Stomach smooth muscle (tissue), 2 donors: ENCODE data around the gene RPS21.

Experiments used
- H3K27ac ChIP-seq: one replicate; pipeline ENCODE4 v1.7.0; 2013; ENCODE audit warnings: mild to moderate bottlenecking, low read length, inconsistent platforms
- H3K27me3 ChIP-seq, 2 donors: one replicate each; pipeline ENCODE4 v1.7.0; 2013; ENCODE audit warnings: low read length in 2 of 2; ENCODE audit not compliant: insufficient read depth in 2 of 2, control insufficient read depth in 1 of 2
- H3K36me3 ChIP-seq, 2 donors: one replicate each; pipeline ENCODE4 v1.7.0; 2013; ENCODE audit warnings: low read length in 2 of 2; ENCODE audit not compliant: control insufficient read depth in 2 of 2, insufficient read depth in 2 of 2
- H3K4me1 ChIP-seq: one replicate; pipeline ENCODE4 v1.7.0; 2013; ENCODE audit warnings: low read length; ENCODE audit not compliant: control insufficient read depth, insufficient read depth
- H3K4me3 ChIP-seq, 2 donors: one replicate each; pipeline ENCODE4 v1.7.0; 2013; ENCODE audit warnings: low read length in 2 of 2
- H3K9ac ChIP-seq, 2 donors: one replicate each; pipeline ENCODE4 v1.7.0; 2013; ENCODE audit warnings: low read length in 2 of 2, mild to moderate bottlenecking in 1 of 2
- H3K9me3 ChIP-seq, 2 donors: one replicate each; pipeline ENCODE4 v1.7.0; 2013; ENCODE audit warnings: low read length in 2 of 2; ENCODE audit not compliant: control insufficient read depth in 2 of 2
- donor health status: healthy.
- donor health status: Pancreatic carcinoma.

The RPS21 gene

DNA sequence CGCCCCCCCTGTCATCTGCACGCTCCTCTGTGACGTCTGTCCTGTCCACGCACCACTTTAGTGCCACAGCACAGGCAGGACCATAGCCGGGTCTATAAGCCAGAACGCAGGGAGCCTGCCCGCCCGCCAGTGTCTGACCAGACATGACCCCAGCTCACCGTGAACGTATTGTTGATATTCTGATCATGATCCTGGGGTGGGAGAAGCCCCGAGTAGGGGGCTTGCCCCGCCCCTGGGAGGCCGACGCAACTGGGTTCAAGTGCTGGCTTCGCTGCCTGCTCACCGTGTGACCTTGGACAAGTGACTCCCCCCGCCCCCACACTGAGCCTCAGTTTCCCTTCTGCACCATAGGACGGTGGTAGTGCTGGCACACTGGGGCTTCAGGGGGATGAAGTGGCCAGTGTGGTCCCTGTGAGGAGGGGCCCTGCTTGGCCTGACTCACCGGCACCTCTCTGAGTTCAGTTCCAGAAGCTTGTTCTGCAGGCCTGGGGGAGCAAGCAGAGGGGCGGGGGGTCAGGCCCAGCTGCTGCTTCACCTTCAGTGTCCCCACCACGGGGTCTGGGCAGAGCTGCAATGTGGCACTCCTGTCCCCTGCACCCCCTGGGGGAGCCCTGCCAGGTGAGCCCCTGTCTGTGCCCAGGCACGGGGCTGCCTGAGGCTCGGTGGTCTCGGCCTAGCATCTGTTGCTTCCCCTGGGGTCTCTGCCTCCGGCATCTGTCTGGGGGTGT is 31.2 kb downstream of the RPS21 start:
- Histone ChIP-seq H3K9me3 (no peaks in the 10 kb centered on the region), H3K4me3 (no peak overlapping the region), H3K27me3 (no peaks in the 10 kb centered on the region), H3K9ac (no peak overlapping the region), H3K27ac (no peak overlapping the region), H3K36me3 (no peaks in the 10 kb centered on the region), H3K4me1 (no peaks in the 10 kb centered on the region)

DNA sequence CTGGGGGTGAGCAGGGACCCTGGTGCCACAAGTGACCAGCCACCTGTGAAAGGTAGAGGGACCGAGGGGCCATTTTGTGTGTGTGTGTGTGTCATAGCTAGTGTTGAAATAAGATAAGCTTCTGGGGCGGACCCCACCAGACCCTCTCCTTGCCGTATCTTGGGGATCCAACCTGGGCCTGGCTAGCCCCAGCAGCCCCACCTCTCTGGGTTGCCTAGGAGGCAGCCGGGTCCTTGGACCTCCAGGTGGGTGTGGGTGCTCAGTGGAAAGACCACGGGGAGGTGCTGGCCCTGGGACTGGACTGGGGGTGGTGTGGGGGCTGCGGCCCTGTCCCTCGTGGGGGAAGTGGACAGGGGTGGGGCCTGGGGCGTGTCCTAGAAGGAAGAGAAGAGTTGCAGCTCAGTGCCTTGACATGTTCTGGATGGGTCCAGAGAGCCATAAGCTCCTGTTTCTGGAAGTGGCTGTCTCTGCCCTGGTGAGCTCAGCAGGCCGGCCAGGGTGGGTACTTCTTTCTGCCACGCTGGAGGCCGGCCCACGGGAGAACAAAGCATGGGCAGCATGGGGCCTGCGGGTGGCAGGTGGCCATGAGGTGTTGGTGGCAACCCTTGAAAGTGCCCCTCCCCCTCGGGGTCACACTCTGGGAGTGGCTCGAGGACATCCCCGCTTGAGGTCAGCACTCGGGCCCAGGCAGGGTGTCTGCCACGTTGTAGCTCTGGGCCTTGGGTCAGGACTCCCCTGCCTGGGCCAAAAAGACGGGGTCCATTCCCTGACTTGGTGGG is 32.0 kb downstream of the RPS21 start:
- Histone ChIP-seq H3K9me3 (no peaks in the 10 kb centered on the region), H3K9ac (no peak overlapping the region), H3K27ac (no peak overlapping the region), H3K4me3 (no peak overlapping the region), H3K36me3 (no peaks in the 10 kb centered on the region), H3K4me1 (no peaks in the 10 kb centered on the region), H3K27me3 (no peaks in the 10 kb centered on the region)

DNA sequence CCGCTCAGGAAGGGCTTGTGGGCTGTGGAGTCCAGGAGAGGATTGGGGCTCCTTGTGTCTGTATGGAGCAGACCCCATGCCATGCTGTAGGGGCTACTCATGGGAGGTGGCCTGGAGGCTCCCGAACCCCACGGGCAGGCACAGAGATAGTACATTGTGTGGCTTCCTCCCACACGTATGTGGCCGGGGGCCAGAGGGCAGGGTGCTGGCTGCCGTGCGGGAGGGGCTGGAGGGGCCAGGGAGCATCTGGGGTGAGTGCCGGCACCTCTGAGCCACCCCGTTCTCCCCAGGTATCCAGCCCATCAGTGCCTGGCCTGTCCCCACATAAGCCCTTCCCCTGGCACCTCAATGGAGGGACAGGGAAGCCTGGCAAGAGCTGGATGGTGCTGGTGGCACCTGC is 32.9 kb downstream of the RPS21 start:
- Histone ChIP-seq H3K9ac (no peak overlapping the region), H3K9me3 (no peaks in the 10 kb centered on the region), H3K36me3 (no peaks in the 10 kb centered on the region), H3K27me3 (no peaks in the 10 kb centered on the region), H3K4me1 (no peaks in the 10 kb centered on the region), H3K27ac (no peak overlapping the region), H3K4me3 (no peak overlapping the region)

- Histone ChIP-seq H3K9ac (no peak overlapping the region), H3K36me3 (no peaks in the 10 kb centered on the region), H3K27ac (no peak overlapping the region), H3K27me3 (no peaks in the 10 kb centered on the region), H3K4me1 (no peaks in the 10 kb centered on the region), H3K4me3 (no peak overlapping the region), H3K9me3 (no peaks in the 10 kb centered on the region)
Measured at GRCh38 chr20:62420846-62421715, 34.2 kb downstream of the RPS21 start.

GRCh38 chr20:62421716-62421990 is 34.8 kb downstream of the RPS21 start:
- Histone ChIP-seq H3K4me1 (no peaks in the 10 kb centered on the region), H3K9ac (no peak overlapping the region), H3K27me3 (no peaks in the 10 kb centered on the region), H3K9me3 (no peaks in the 10 kb centered on the region), H3K27ac (no peak overlapping the region), H3K36me3 (no peaks in the 10 kb centered on the region), H3K4me3 (no peak overlapping the region)

GRCh38 chr20:62422636-62423325 is 35.9 kb downstream of the RPS21 start:
- H3K27ac ChIP-seq: no peak overlapping the region
- H3K4me3 ChIP-seq: no peak overlapping the region
- no peaks in the 10 kb centered on the region for H3K36me3 ChIP-seq
- no peak overlapping the region for H3K9ac ChIP-seq
- no peaks in the 10 kb centered on the region for H3K27me3 ChIP-seq
- no peaks in the 10 kb centered on the region for H3K9me3 ChIP-seq
- H3K4me1 ChIP-seq: no peaks in the 10 kb centered on the region

GRCh38 chr20:62423326-62423706 is 36.4 kb downstream of the RPS21 start:
- H3K9ac ChIP-seq: no peak overlapping the region
- H3K27me3 ChIP-seq: no peaks in the 10 kb centered on the region
- no peak overlapping the region for H3K27ac ChIP-seq
- no peaks in the 10 kb centered on the region for H3K36me3 ChIP-seq
- H3K4me3 ChIP-seq: no peak overlapping the region
- H3K9me3 ChIP-seq: no peaks in the 10 kb centered on the region
- no peaks in the 10 kb centered on the region for H3K4me1 ChIP-seq

DNA sequence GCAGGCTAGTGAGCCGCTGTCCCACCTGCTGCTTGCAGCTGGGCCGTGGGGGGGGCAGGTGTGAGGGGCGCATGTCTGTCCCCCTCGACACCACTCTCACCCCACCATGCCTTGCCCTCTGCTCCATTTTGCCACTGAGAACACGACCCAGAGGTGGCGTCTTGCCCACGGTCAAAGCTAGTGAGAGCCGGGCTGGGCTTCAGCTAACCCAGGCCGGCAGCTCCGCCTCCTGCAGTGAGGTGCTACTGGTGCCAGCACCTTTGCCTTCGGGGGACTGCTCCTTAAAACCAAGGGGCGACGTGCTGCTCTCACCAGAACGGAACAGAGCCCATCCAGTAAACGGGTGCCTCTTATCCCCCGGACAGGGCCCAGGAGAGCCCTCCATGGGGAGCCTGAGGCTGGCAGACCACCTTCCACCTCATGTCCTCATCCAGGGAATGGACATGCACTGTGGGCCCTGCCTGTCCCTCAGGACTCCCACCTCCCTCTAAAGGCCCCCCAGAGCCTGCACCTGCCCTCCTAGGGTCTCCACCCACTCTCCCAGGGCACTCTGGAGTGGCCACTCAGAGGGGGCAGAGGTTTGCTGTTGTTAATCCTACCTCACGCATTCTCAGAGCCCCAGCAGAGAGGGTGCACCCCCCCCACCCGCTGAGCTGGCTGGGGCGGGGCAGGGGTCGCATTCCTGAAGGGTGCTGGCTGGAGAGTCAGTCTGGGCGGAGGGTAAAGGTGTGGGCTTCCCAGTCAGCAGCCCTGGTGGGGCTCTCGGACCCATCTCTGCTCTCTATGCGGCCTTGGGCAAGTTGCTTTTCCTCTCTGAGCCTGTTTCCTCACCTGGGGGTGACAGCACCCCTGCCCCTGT is 37.6 kb downstream of the RPS21 start:
- H3K27me3 ChIP-seq: no peaks in the 10 kb centered on the region

GRCh38 chr20:62425281-62426058 is 38.6 kb downstream of the RPS21 start:
- H3K27ac ChIP-seq: no peak overlapping the region
- no peaks in the 10 kb centered on the region for H3K36me3 ChIP-seq
- no peak overlapping the region for H3K9ac ChIP-seq
- H3K27me3 ChIP-seq: no peaks in the 10 kb centered on the region
- no peak overlapping the region for H3K4me3 ChIP-seq
- H3K4me1 ChIP-seq: no peaks in the 10 kb centered on the region
- no peaks in the 10 kb centered on the region for H3K9me3 ChIP-seq

More for the DNA sequence above, 37.6 kb downstream of the RPS21 start:
- Histone ChIP-seq H3K4me1 (no peaks in the 10 kb centered on the region), H3K4me3 (no peak overlapping the region), H3K9me3 (no peaks in the 10 kb centered on the region), H3K27ac (no peak overlapping the region), H3K9ac (no peak overlapping the region), H3K36me3 (no peaks in the 10 kb centered on the region)
